ENCODE data around the gene RIPOR3. TPM values are rescaled to one million over a fixed set of nuclear protein-coding genes. Genes with fewer than 3 reads are reported as not detected.

RIPOR3 gene
- polyA plus RNA-seq, 1 donor (not counting 4 experiments of a cell fraction or from before 2014, with no cell fraction given), result 0.10 TPM

- FAIRE-seq (no peak), DNase-seq (ENCODE audit: low read depth, low spot score) (no peak)
- Histone ChIP-seq H3K27ac (ENCODE audit: control insufficient read depth, insufficient read depth, low read length) (no peak overlapping the region), H2AFZ (ENCODE audit: control insufficient read depth, low read length) (no peak overlapping the region), H3K36me3 (ENCODE audit: control insufficient read depth in 2 of 2, extremely low read depth in 1 of 2, insufficient read depth in 2 of 2, low read length in 2 of 2) (no peaks in the 10 kb centered on the region), H3K4me3 (ENCODE audit: control insufficient read depth in 2 of 3, extremely low read depth in 1 of 3, insufficient read depth in 2 of 3, low read depth in 1 of 3, low read length in 3 of 3) (no peak overlapping the region), H3K9me1 (ENCODE audit: control insufficient read depth, extremely low read depth, insufficient read depth, low read length) (no peaks in the 10 kb centered on the region), H3K9ac (ENCODE audit: control insufficient read depth, extremely low read depth, insufficient read depth, low read length) (no peak overlapping the region), H3K27me3 (ENCODE audit: control insufficient read depth, extremely low read depth, insufficient read depth, low read length) (peaks cover 3% of the 10 kb centered on the region), H3K9me3 (ENCODE audit: control insufficient read depth, low read depth, low read length) (no peaks in the 10 kb centered on the region), H4K20me1 (ENCODE audit: control insufficient read depth, extremely low read depth, insufficient read depth, low read length) (no peaks in the 10 kb centered on the region), H3K79me2 (ENCODE audit: control insufficient read depth, insufficient read depth, low read length) (no peaks in the 10 kb centered on the region), H3K4me1 (ENCODE audit: control insufficient read depth, extremely low read depth, insufficient read depth, low read length) (no peaks in the 10 kb centered on the region), H3K4me2 (ENCODE audit: control insufficient read depth, extremely low read depth, insufficient read depth, low read depth, low read length) (no peak overlapping the region)
- dilution Hi-C loops (cut with MboI; ENCODE audit: extremely low pct_ligation_motif_present, low sequenced_read_pairs), result no loop called here
- TF ChIP-seq, protein P1, sequence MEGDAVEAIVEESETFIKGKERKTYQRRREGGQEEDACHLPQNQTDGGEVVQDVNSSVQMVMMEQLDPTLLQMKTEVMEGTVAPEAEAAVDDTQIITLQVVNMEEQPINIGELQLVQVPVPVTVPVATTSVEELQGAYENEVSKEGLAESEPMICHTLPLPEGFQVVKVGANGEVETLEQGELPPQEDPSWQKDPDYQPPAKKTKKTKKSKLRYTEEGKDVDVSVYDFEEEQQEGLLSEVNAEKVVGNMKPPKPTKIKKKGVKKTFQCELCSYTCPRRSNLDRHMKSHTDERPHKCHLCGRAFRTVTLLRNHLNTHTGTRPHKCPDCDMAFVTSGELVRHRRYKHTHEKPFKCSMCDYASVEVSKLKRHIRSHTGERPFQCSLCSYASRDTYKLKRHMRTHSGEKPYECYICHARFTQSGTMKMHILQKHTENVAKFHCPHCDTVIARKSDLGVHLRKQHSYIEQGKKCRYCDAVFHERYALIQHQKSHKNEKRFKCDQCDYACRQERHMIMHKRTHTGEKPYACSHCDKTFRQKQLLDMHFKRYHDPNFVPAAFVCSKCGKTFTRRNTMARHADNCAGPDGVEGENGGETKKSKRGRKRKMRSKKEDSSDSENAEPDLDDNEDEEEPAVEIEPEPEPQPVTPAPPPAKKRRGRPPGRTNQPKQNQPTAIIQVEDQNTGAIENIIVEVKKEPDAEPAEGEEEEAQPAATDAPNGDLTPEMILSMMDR (optimal IDR thresholded peaks at IDR 0.05 in 1 of 3, IDR thresholded peaks at IDR 0.05 in 1 of 3, conservative IDR thresholded peaks at IDR 0.05 in 1 of 3; ENCODE audit: extremely low read depth in 1 of 3, insufficient read depth in 2 of 3, low read length in 3 of 3), result no peak
- no peak for TF ChIP-seq EZH2 (IDR thresholded peaks at IDR 0.05; ENCODE audit: low read length)
These were observed 18.3 kb upstream of the RIPOR3 start for GRCh38 chr20:50709636-50709973.

DNA sequence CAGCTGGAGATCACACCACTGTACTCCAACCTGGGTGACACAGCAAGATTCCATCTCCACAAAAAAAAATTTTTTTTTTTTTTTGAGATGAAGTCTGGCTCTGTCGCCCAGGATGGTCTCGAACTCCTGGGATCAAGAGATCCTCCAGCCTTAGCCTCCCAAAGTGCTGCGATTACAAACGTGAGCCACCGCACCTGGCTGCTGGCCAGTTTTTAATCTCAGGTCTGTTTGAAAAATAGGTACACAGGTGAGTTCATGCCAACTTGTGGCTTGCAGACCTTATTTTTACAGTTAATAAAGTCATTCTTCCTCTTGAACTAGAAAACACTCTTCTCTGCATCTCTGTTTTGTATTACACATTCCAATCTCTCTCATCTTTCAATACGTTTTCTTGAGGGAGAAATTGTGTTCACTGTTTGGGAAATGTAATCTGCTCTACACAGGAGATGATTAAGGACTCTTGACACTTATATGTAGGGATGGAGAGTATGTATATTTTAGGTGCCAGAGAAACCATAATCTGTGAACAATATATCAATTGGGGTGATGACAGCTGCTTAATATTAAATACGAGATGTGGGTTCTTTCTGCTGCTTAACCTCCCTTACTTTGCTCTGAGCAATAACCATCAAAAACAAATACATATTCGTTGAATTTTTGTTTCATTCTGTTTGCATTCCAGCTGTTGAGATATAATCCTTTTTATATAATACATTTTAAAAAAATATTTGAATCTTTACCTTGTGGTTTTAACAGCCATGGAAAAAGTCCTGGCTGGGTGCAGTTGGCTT is 17.7 kb upstream of the RIPOR3 start:
- Histone ChIP-seq H3K4me1 (ENCODE audit: control insufficient read depth, extremely low read depth, insufficient read depth, low read length) (no peaks in the 10 kb centered on the region), H3K27ac (ENCODE audit: control insufficient read depth, insufficient read depth, low read length) (no peak overlapping the region), H3K79me2 (ENCODE audit: control insufficient read depth, insufficient read depth, low read length) (no peaks in the 10 kb centered on the region), H3K9me3 (ENCODE audit: control insufficient read depth, low read depth, low read length) (no peaks in the 10 kb centered on the region), H3K4me3 (ENCODE audit: control insufficient read depth in 2 of 3, extremely low read depth in 1 of 3, insufficient read depth in 2 of 3, low read depth in 1 of 3, low read length in 3 of 3) (no peak overlapping the region), H4K20me1 (ENCODE audit: control insufficient read depth, extremely low read depth, insufficient read depth, low read length) (no peaks in the 10 kb centered on the region), H3K9ac (ENCODE audit: control insufficient read depth, extremely low read depth, insufficient read depth, low read length) (no peak overlapping the region), H3K36me3 (ENCODE audit: control insufficient read depth in 2 of 2, extremely low read depth in 1 of 2, insufficient read depth in 2 of 2, low read length in 2 of 2) (no peaks in the 10 kb centered on the region), H2AFZ (ENCODE audit: control insufficient read depth, low read length) (no peak overlapping the region), H3K4me2 (ENCODE audit: control insufficient read depth, extremely low read depth, insufficient read depth, low read depth, low read length) (no peak overlapping the region), H3K27me3 (ENCODE audit: control insufficient read depth, extremely low read depth, insufficient read depth, low read length) (peaks cover 3% of the 10 kb centered on the region), H3K9me1 (ENCODE audit: control insufficient read depth, extremely low read depth, insufficient read depth, low read length) (no peaks in the 10 kb centered on the region)
- FAIRE-seq (no peak), DNase-seq (ENCODE audit: low read depth, low spot score) (no peak)
- dilution Hi-C loops (cut with MboI; ENCODE audit: extremely low pct_ligation_motif_present, low sequenced_read_pairs), result no loop called here
- TF ChIP-seq EZH2 (IDR thresholded peaks at IDR 0.05; ENCODE audit: low read length), result no peak
- TF ChIP-seq, protein P1 (optimal IDR thresholded peaks at IDR 0.05 in 1 of 3, IDR thresholded peaks at IDR 0.05 in 1 of 3, conservative IDR thresholded peaks at IDR 0.05 in 1 of 3; ENCODE audit: extremely low read depth in 1 of 3, insufficient read depth in 2 of 3, low read length in 3 of 3), result no peak
